Duodenal mucosa (tissue), 2 donors: Measurements from ENCODE around the gene PHYHD1.

Experiments used
- H3K27ac ChIP-seq: one replicate; pipeline ENCODE4 v1.7.0; 2013; ENCODE audit warnings: low read depth, low read length
- H3K27me3 ChIP-seq, 2 donors: one replicate each; pipeline ENCODE4 v1.7.0; 2013; ENCODE audit warnings: low read length in 2 of 2, control low read depth in 1 of 2; ENCODE audit not compliant: insufficient read depth in 2 of 2, control insufficient read depth in 1 of 2
- H3K36me3 ChIP-seq, 2 donors: one replicate each; pipeline ENCODE4 v1.7.0; 2013; ENCODE audit warnings: low read length in 2 of 2, control low read depth in 1 of 2; ENCODE audit not compliant: insufficient read depth in 2 of 2, control insufficient read depth in 1 of 2
- H3K4me1 ChIP-seq, 2 donors: one replicate each; pipeline ENCODE4 v1.7.0; 2013; ENCODE audit warnings: low read length in 2 of 2, control low read depth in 1 of 2; ENCODE audit not compliant: insufficient read depth in 2 of 2, control insufficient read depth in 1 of 2
- H3K4me3 ChIP-seq, 2 donors: one replicate each; pipeline ENCODE4 v1.7.0; 2013; ENCODE audit warnings: low read length in 2 of 2, low read depth in 1 of 2
- H3K9ac ChIP-seq, 2 donors: one replicate each; pipeline ENCODE4 v1.7.0; 2013; ENCODE audit warnings: low read length in 2 of 2, low read depth in 1 of 2
- H3K9me3 ChIP-seq, 2 donors: one replicate each; pipeline ENCODE4 v1.7.0; 2013; ENCODE audit warnings: low read length in 2 of 2, control low read depth in 1 of 2; ENCODE audit not compliant: control insufficient read depth in 1 of 2

PHYHD1 gene

DNA sequence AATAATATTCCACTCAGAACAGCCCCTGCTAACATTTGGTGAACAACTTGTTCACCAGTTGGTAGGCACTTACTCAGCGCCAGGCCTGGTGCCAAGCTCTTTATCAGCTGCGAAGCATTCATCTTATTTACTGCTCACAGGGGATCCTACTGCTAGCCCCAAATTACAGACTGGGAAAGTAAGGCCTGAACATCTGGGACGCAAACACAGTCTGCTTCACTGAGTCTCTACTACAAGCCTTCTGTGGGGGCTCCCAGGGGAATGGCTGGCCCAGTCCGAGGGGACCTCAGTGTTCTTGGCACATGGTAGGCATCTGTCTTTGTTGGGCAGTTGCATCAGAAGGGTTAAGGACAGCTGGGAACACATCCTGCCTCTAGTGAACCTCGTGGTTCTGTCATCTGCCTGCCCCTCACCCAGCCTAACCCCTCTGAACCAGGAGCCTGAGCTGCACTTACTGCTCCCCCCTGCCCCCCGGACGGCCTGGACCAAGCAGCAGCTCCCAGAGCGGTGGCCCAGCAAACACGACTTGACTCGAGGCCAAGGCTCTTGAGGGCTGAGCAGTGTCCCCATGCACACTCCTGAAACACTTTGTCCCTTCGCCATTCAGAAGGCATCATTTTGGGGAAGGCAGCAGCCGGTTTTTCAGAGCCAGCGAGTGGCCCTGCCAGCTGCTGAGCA, at the start of gene PHYHD1:
TSS of gene PHYHD1 (plus strand) at position 602 of the 678 bp plus-strand sequence. CDS start 1,342 bp downstream, outside the sequence.
- Histone ChIP-seq H3K4me3 (peak within 1 kb of the TSS; percentile 36 to 53), H3K27me3 (no peaks in the 10 kb centered on the region), H3K9me3 (no peaks in the 10 kb centered on the region), H3K27ac (peak within 1 kb of the TSS; percentile 10), H3K36me3 (peaks cover 0 to 24% of the 10 kb centered on the region in 2 donors), H3K9ac (peak within 1 kb of the TSS in 1 of 2 donors; percentile 21), H3K4me1 (peaks cover 8 to 22% of the 10 kb centered on the region in 2 donors)

DNA sequence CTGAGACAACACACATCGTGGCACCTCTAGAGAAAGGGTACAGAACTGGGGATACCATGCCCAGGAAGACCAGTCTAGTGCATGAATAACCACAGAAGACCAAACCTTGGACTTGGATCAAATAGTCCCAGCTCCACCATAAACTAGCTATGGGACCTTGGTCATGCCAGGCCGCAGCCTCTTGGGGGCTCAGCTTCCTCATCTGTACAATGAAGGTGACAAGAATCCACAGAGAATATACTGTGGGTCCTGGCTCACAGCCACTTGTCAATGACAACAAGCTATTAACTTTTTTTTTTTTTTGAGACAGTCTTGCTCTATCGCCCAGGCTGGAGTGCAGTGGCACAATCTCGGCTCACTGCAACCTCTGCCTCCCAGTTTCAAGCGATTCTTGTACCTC, 42.9 kb upstream of the PHYHD1 start:
- Histone ChIP-seq H3K4me3 (no peak overlapping the region), H3K27ac (no peak overlapping the region), H3K36me3 (no peaks in the 10 kb centered on the region), H3K27me3 (no peaks in the 10 kb centered on the region), H3K4me1 (peaks cover under 1 to 12% of the 10 kb centered on the region in 2 donors), H3K9me3 (no peaks in the 10 kb centered on the region), H3K9ac (no peak overlapping the region)

DNA sequence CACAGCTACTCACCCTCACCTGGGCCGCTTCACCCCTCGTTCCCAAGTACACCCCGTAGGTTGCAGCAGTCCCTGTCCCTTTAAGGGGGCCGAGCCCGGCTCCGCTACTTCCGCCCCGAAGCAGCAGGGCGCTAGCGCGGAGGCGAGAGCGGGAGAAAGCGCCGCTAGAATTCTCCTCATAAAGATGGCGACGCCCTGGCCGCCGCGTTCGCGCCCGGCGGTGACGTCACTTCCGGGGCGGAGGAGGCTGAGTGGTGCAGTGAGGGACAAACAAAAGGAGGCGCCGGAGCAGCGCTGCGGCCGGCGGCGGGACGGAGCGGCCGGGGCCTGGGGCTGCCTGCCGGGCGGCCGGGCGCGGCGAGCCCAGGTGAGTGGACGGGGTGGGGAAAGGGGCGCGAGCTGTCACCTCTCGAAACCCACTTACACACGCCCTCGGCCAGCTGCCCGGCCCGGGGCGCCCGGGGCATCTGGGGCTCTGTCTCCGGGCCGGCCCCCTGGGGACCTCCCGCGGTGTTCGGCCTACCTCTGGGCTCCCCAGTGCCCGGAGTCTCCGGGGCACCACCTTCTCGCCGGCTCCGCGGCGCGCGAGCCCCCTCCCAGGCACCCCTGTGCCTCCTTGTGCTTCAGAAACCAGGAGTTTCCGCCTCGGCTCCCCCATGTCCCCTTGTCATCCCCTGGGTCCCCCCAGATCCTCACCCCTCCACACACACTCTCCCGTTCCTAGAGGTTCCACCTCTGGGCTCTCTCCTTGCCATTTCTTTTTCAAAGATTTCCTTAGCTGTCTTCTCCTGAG, 38.7 kb upstream of the PHYHD1 start, which contains the start of the genes KYAT1 and LRRC8A:
TSS of gene KYAT1 (minus strand) at position 67 of the 793 bp plus-strand sequence. CDS start 36,545 bp downstream, outside the sequence.
TSS of gene LRRC8A (plus strand) at position 250 of the 793 bp plus-strand sequence. CDS start 25,032 bp downstream, outside the sequence.
- Histone ChIP-seq H3K4me1 (peaks cover 7 to 34% of the 10 kb centered on the region in 2 donors), H3K9me3 (no peaks in the 10 kb centered on the region), H3K36me3 (peaks cover 0 to 14% of the 10 kb centered on the region in 2 donors), H3K27ac (peak within 1 kb of the TSS; percentile 80), H3K4me3 (peak within 1 kb of the TSS; percentile 99), H3K9ac (peak within 1 kb of the TSS; percentile 92 to 94), H3K27me3 (no peaks in the 10 kb centered on the region)

DNA sequence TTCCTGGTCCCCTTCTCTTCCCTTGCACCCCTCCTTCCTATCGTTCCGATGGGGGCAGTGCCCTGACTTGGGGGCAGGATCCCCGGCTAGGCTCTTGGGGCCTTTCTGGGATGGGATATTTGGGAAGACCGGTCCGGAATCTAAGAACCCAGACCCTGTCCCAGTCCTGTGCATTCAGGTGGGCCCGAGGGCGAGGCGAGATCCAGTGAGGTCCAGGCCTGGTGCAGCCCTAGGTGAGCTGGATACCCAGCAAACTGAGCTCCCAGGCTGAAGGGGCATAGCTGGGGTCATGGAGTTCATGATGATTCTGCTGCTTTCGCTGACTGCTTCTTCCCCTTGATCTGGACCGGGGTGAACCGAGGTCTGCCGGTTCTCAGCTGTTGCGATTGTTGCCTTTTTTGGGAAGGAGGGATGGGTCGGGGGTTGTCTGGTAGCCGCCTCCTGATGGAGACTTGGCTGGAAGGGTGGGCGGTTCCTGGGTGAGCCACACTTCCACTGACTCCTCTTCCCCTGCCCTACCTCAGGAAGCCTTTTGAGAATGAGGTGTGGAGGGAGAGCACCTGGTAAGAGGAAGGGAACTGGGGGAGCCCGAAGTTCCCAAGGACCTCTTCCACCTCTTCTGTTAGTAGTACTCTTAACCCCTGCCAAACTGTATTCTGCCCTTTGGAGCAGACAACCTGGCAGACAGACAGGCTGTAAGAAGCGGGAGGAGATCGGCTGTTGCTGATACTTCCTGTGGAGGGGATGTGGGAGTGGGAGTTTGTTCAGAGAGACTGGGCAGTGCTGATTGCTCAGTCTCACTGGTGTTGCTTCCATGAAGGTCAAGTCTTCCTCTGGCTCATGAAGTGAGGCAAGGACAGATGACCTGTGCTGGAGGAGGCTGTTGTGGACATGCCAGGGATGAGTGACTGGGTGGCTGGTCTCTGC, 37.8 kb upstream of the PHYHD1 start:
- Histone ChIP-seq H3K27ac (peak overlapping the region; percentile 80), H3K4me1 (peaks cover 8 to 34% of the 10 kb centered on the region in 2 donors), H3K9ac (peak overlapping the region; percentile 92 to 94)

DNA sequence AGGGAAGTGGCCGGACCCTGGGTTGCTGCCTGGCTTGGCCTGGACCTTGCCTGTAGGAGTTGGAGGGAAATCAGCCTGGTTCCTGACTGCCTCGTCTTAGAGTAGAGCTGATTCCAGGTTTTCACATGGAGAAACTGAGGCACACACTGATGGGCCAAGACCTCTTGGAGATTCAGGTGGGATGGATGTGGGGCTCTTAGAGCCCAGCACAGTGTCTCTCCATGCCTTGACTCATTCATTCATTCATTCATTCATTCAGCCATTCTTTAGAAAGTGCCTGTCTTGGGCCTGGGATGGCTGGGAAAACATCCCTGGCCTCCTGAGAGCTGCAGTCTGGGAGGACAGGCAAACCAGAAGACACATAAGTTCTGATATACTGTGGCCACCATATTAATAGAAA, 36.6 kb upstream of the PHYHD1 start:
- Histone ChIP-seq H3K27me3 (no peaks in the 10 kb centered on the region), H3K4me1 (peaks cover 11 to 34% of the 10 kb centered on the region in 2 donors), H3K36me3 (peaks cover 0 to 30% of the 10 kb centered on the region in 2 donors), H3K27ac (no peak overlapping the region), H3K9ac (no peak overlapping the region), H3K4me3 (no peak overlapping the region), H3K9me3 (no peaks in the 10 kb centered on the region)

More for the DNA sequence above, 37.8 kb upstream of the PHYHD1 start:
- no peaks in the 10 kb centered on the region for H3K27me3 ChIP-seq
- H3K36me3 ChIP-seq: peaks cover 0 to 20% of the 10 kb centered on the region in 2 donors
- peak overlapping the region; percentile 99 for H3K4me3 ChIP-seq
- H3K9me3 ChIP-seq: no peaks in the 10 kb centered on the region

DNA sequence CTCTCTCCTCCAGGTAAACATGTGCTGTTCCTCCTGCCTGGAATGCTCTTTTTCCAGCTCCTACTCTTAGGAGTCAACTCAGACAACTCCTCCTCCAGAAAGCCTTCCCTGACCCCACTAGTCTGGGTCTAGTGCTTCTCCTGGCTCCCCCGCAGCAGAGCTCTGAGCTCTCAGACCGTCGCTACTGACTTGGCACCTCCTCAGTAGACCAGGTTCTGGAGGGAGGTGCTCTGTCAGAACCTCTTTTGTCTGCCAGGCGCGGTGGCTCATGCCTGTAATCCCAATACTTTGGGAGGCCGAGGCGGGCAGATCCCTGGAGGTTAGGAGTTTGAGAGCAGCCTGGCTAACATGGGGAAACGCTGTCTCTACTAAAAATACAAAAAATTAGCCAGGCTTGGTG, 35.4 kb upstream of the PHYHD1 start:
- no peaks in the 10 kb centered on the region for H3K9me3 ChIP-seq
- H3K4me3 ChIP-seq: no peak overlapping the region
- H3K27me3 ChIP-seq: no peaks in the 10 kb centered on the region
- no peak overlapping the region for H3K27ac ChIP-seq
- peaks cover 0 to 35% of the 10 kb centered on the region in 2 donors for H3K36me3 ChIP-seq
- peaks cover 11 to 25% of the 10 kb centered on the region in 2 donors for H3K4me1 ChIP-seq
- no peak overlapping the region for H3K9ac ChIP-seq

DNA sequence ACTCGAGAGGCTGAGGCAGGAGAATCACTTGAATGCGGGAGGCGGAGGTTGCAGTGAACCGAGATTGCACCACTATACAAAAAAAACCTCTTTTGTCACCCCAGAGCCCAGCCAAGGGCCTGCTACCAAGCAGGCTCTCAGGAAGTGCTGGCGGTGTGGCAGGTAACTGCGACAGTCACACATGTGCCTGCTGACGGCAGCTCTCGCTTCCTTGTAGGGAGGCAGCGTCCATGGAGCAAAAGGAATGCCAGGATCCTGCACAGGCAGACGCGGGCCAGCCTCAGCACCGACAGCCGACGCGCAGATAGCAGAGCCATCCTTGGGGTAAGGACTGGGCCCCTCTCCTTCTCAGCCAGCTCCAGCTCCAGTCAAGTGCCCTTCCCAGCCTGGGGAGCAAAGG, 35.0 kb upstream of the PHYHD1 start:
- Histone ChIP-seq H3K36me3 (peaks cover 0 to 36% of the 10 kb centered on the region in 2 donors), H3K27me3 (no peaks in the 10 kb centered on the region), H3K4me3 (no peak overlapping the region), H3K4me1 (peaks cover 11 to 25% of the 10 kb centered on the region in 2 donors), H3K27ac (no peak overlapping the region), H3K9ac (no peak overlapping the region), H3K9me3 (no peaks in the 10 kb centered on the region)

DNA sequence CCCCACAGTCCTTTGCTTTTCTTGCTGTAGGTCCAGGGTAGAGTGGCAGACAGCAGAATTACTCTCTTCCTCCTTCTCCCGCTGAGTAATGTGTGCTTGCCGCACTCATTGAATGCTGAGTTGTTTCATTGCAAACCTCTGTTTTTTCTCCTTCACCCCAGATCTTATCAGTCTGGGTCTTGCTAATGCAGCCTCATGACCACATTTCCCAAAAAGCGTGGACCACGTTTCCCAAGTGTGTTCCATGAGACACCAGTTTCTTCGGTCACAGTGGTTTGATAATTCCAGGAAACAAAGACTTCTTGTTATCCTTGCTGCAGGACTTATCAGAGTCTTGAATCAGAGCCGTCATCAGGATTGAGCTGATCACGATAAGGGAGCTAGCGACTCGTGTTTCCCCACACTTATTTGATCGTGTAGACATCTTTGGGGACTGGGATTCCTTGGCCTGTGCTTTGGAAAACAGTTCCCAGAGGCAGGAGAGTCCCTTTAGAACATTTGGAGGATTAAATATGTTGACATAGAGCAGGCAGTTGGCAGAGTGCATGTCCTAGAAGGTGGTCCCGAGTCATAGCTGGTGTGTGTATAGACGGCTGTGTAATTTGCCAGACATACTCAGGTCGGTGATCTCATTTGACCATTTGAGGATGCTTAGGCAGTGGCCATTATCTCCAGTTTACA, 34.4 kb upstream of the PHYHD1 start:
- H3K27me3 ChIP-seq: no peaks in the 10 kb centered on the region
- no peak overlapping the region for H3K27ac ChIP-seq
- H3K4me3 ChIP-seq: no peak overlapping the region
- peaks cover 0 to 36% of the 10 kb centered on the region in 2 donors for H3K36me3 ChIP-seq
- H3K4me1 ChIP-seq: peaks cover 11 to 25% of the 10 kb centered on the region in 2 donors
- no peaks in the 10 kb centered on the region for H3K9me3 ChIP-seq
- H3K9ac ChIP-seq: no peak overlapping the region

DNA sequence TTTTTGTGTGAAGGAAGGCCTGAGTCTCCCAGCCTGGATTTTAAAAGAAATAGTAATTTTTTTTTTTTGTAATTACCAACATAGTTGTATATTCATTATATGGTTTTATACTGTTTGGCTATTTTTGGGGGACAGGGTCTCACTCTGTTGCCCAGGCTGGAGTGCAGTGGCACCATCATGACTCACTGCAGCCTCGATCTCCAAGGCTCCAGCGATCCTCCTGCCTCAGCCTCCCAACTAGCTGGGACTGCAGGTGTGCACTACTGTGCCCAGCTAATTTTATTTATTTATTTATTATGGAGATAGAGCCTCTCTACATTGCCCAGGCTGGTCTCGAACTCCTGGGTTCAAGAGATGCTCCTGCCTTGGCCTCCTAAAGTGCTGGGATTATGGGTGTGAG, 33.7 kb upstream of the PHYHD1 start:
- Histone ChIP-seq H3K36me3 (peaks cover 0 to 36% of the 10 kb centered on the region in 2 donors), H3K4me3 (no peak overlapping the region), H3K27me3 (no peaks in the 10 kb centered on the region), H3K27ac (no peak overlapping the region), H3K4me1 (peaks cover 17 to 31% of the 10 kb centered on the region in 2 donors), H3K9ac (no peak overlapping the region), H3K9me3 (no peaks in the 10 kb centered on the region)
